ENCODE results near the gene USH1C.

DNA sequence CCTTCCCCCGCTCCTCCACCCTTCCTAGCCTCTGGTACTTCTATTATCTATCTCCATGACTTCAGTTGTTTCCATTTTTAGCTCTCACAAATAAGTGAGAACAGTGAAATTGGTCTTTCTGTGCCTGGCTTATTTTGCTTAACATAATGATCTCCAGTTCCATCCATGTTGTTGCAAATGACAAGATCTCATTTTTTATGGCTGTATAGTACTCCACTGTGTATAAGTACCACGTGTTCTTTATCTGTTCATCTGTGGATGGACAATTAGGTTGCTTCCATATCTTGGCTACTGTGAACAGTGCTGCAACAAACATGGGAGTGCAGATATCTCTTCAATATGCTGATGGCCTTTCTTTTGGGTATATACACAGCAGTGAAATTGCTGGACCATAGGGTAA, 60.7 kb downstream of the USH1C start:
- TF ChIP-seq, protein P1, sequence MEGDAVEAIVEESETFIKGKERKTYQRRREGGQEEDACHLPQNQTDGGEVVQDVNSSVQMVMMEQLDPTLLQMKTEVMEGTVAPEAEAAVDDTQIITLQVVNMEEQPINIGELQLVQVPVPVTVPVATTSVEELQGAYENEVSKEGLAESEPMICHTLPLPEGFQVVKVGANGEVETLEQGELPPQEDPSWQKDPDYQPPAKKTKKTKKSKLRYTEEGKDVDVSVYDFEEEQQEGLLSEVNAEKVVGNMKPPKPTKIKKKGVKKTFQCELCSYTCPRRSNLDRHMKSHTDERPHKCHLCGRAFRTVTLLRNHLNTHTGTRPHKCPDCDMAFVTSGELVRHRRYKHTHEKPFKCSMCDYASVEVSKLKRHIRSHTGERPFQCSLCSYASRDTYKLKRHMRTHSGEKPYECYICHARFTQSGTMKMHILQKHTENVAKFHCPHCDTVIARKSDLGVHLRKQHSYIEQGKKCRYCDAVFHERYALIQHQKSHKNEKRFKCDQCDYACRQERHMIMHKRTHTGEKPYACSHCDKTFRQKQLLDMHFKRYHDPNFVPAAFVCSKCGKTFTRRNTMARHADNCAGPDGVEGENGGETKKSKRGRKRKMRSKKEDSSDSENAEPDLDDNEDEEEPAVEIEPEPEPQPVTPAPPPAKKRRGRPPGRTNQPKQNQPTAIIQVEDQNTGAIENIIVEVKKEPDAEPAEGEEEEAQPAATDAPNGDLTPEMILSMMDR (IDR thresholded peaks at IDR 0.05): no peak
- no peak for TF ChIP-seq POLR2A (IDR thresholded peaks at IDR 0.05)
- no peak for TF ChIP-seq POLR2AphosphoS5 (IDR thresholded peaks at IDR 0.05)

Data from prostate gland (tissue), 2 donors.